Hindlimb muscle (tissue), 1 donor: ENCODE results near the gene FAM163A. TPM values are rescaled to one million over a fixed set of nuclear protein-coding genes. Genes with fewer than 3 reads are reported as not detected.
"Not testable (repeated sequence)": the region's sequence is repeated elsewhere in the genome, so short reads cannot be mapped to it uniquely, and the experiment has no call there.

Experiments
- DNase-seq: peaks from one replicate; pipeline ENCODE4 v3.0.0-alpha.2; 2013
- polyA plus RNA-seq: library from polyadenylated mRNA; unstranded; fragments of 120-200 nt; gene quantifications from one replicate; pipeline ENCODE4 v1.2.1, GENCODE V29; 2013; ENCODE audit not compliant: insufficient read length

FAM163A gene
- polyA plus RNA-seq, 1 donor: 0.31 TPM

GRCh38 chr1:179817056-179817455 is 74.0 kb downstream of the FAM163A start:
- no peak for DNase-seq

- DNase-seq: peak; percentile 38
Observed at GRCh38 chr1:179817789-179818188, 74.7 kb downstream of the FAM163A start.

GRCh38 chr1:179818260-179818659 is 75.2 kb downstream of the FAM163A start:
- DNase-seq: no peak

GRCh38 chr1:179818743-179819173 is 75.7 kb downstream of the FAM163A start:
- no peak for DNase-seq

- DNase-seq: no peak
Observed at GRCh38 chr1:179820226-179820970, 77.3 kb downstream of the FAM163A start.

GRCh38 chr1:179821524-179821923 is 78.4 kb downstream of the FAM163A start:
- no peak for DNase-seq

- DNase-seq: no peak
Observed at GRCh38 chr1:179822065-179822464, 79.0 kb downstream of the FAM163A start.

- no peak for DNase-seq
Observed at GRCh38 chr1:179823693-179824092, 80.6 kb downstream of the FAM163A start.

GRCh38 chr1:179824265-179824664 is 81.2 kb downstream of the FAM163A start:
- no peak for DNase-seq

- DNase-seq: no peak
Observed at GRCh38 chr1:179825206-179825605, 82.1 kb downstream of the FAM163A start.

GRCh38 chr1:179825798-179826460 is 82.8 kb downstream of the FAM163A start:
- no peak for DNase-seq

GRCh38 chr1:179826626-179827280 is 83.7 kb downstream of the FAM163A start:
- DNase-seq: no peak

- DNase-seq: no peak
Observed at GRCh38 chr1:179828554-179829110, 85.5 kb downstream of the FAM163A start.

GRCh38 chr1:179831225-179831624 is 88.1 kb downstream of the FAM163A start:
- DNase-seq: no peak

GRCh38 chr1:179831852-179832699 is 89.0 kb downstream of the FAM163A start:
- DNase-seq: no peak

GRCh38 chr1:179836686-179837445 is 93.8 kb downstream of the FAM163A start:
- not testable (repeated sequence) for DNase-seq

GRCh38 chr1:179840107-179840506 is 97.0 kb downstream of the FAM163A start:
- DNase-seq: no peak

GRCh38 chr1:179848233-179848632 is 105.1 kb downstream of the FAM163A start:
- DNase-seq: no peak

GRCh38 chr1:179853102-179853501 is 110.0 kb downstream of the FAM163A start:
- DNase-seq: no peak

GRCh38 chr1:179855831-179856230 is 112.7 kb downstream of the FAM163A start:
- not testable (repeated sequence) for DNase-seq

- DNase-seq: no peak
Observed at GRCh38 chr1:179856296-179856695, 113.2 kb downstream of the FAM163A start.
